Sigmoid colon (tissue), 7 donors: ENCODE measurements around the gene MOB4. TPM values are rescaled to one million over a fixed set of nuclear protein-coding genes. Genes with fewer than 3 reads are reported as not detected.

Experiments used
- DNase-seq: peaks from one replicate; pipeline ENCODE4 v3.0.0-alpha.2; 2019
- H3K27ac ChIP-seq, 4 donors: fragments of 200-600 bp; sonication (generic); one replicate each; pipeline ENCODE4 v1.5.1; 2016 to 2019; ENCODE audit warnings: mild to moderate bottlenecking in 1 of 4
- H3K27me3 ChIP-seq, 3 donors: fragments of 200-600 bp; sonication (generic); one replicate each; pipeline ENCODE4 v1.5.1; 2019; ENCODE audit warnings: mild to moderate bottlenecking in 1 of 3
- H3K36me3 ChIP-seq, 4 donors: fragments of 200-600 bp; sonication (generic); one replicate each; pipeline ENCODE4 v1.5.1; 2016 to 2019
- H3K4me1 ChIP-seq, 4 donors: fragments of 200-600 bp; sonication (generic); one replicate each; pipeline ENCODE4 v1.5.1; 2017 to 2019
- H3K4me3 ChIP-seq, 4 donors: fragments of 200-600 bp; sonication (generic); one replicate each; pipeline ENCODE4 v1.5.1; 2017 to 2019; ENCODE audit warnings: mild to moderate bottlenecking in 2 of 4, moderate library complexity in 1 of 4
- H3K9me3 ChIP-seq, 4 donors: fragments of 200-600 bp in 3 of 4; sonication (generic) in 3 of 4; one replicate each; pipeline versions ENCODE4 v1.5.1 to v1.6.1; 2013 to 2019
- CTCF ChIP-seq, 4 experiments: fragments of 450-650 bp in 3 of 4; fragments of 200-600 bp in 1 of 4; IDR thresholded peaks; one replicate each; pipeline ENCODE4 v1.5.1; 2016 to 2019; ENCODE audit warnings: antibody characterized with exemption in 4 of 4, mild to moderate bottlenecking in 3 of 4, moderate library complexity in 2 of 4
- EP300 ChIP-seq, 4 donors: sonication (generic); formaldehyde crosslinking; IDR thresholded peaks; one replicate each; pipeline ENCODE4 v1.6.1; 2017; ENCODE audit warnings: antibody characterized with exemption in 4 of 4
- POLR2A ChIP-seq, 2 donors: fragments of 450-650 bp; IDR thresholded peaks; one replicate each; pipeline ENCODE4 v1.6.1; 2016; ENCODE audit warnings: antibody characterized with exemption in 2 of 2, mild to moderate bottlenecking in 2 of 2, moderate library complexity in 2 of 2
- POLR2AphosphoS5 ChIP-seq, 4 donors: sonication (generic); formaldehyde crosslinking; IDR thresholded peaks; one replicate each; pipeline ENCODE4 v1.6.1; 2017; ENCODE audit warnings: antibody characterized with exemption in 4 of 4
- WGBS, 2 donors: extraction: QIAGEN DNeasy Blood & Tissue Kit; methylation state at CpG; one replicate each; pipeline ENCODE4 v1.1.7; 2013; 5-methylcytosine and 5-hydroxymethylcytosine counted together
- intact Hi-C: fragments of 100-400 bp; cut with DNase I; formaldehyde crosslinking; loops from one replicate; pipeline ENCODE4 v1.15.1; 2023
- polyA plus RNA-seq, 3 donors: library from polyadenylated mRNA; stranded (reverse); fragments of 200-250 nt; gene quantifications; one replicate each; pipeline ENCODE4 v1.2.3, GENCODE V29; 2013
- small RNA-seq, 3 donors: library from RNA; depleted of rRNA; stranded (forward); fragments of <200 nt; gene quantifications; one replicate each; pipeline ENCODE3, GENCODE V24; 2016
- total RNA-seq, 4 donors: library from RNA; depleted of rRNA; stranded (reverse); fragments of >200 nt; gene quantifications; one replicate each; pipeline ENCODE4 v1.1.0, GENCODE V29; 2016
- donor health status: healthy with polysubstance abuse.
- donor health status: Bipolar disorder and iron deficiency.
- donor health status: healthy.

The MOB4 gene
- total and polyA plus RNA-seq, 7 donors, result 22.2 to 50.5 (median 40.3) TPM

- Histone ChIP-seq H3K4me1 (no peaks in the 10 kb centered on the region), H3K9me3 (no peaks in the 10 kb centered on the region), H3K4me3 (no peak overlapping the region), H3K27me3 (no peaks in the 10 kb centered on the region), H3K27ac (no peak overlapping the region), H3K36me3 (no peaks in the 10 kb centered on the region)
- intact Hi-C loops, result no loop called here
- no peak for DNase-seq
- 75 to 87% methylated on average over 2 of the region's 2 CpGs for WGBS, 2 donors
- TF ChIP-seq POLR2AphosphoS5 (IDR thresholded peaks at IDR 0.05) (no peak), CTCF (IDR thresholded peaks at IDR 0.05) (no peak), EP300 (IDR thresholded peaks at IDR 0.05) (no peak), POLR2A (IDR thresholded peaks at IDR 0.05) (no peak)
Measured at GRCh38 chr2:197601726-197602125, 85.9 kb downstream of the MOB4 start.

Small RNA genes within 50 kb of the gene (small RNA-seq; reads per million reads assigned to genes)
- gene AC020550.1, result 0 reads per million in 3 donors

Other genes with a start within 250 kb of the MOB4 start
- 10 to 100 TPM; 34.2 to 41.1 (median 37.6) TPM for gene ANKRD44, start 205.3 kb upstream of the MOB4 start, total RNA-seq
- gene ANKRD44, start 205.3 kb upstream of the MOB4 start, polyA plus RNA-seq, result 10 to 100 TPM in 1 of 3 donors, 1 to 10 TPM in 2; 1.2 to 21.3 (median 1.8) TPM
- 100 to 1,000 TPM; 258 to 475 (median 332) TPM for gene SF3B1, start 81.0 kb upstream of the MOB4 start, total RNA-seq
- 100 to 1,000 TPM in 1 of 3 donors, 10 to 100 TPM in 2; 61.5 to 122 (median 62.5) TPM for gene SF3B1, start 81.0 kb upstream of the MOB4 start, polyA plus RNA-seq
- gene COQ10B, start 62.5 kb upstream of the MOB4 start, total RNA-seq, result 10 to 100 TPM; 16.3 to 39.0 (median 33.0) TPM
- gene COQ10B, start 62.5 kb upstream of the MOB4 start, polyA plus RNA-seq, result 10 to 100 TPM; 15.1 to 77.9 (median 39.0) TPM
- 100 to 1,000 TPM in 3 of 4 donors, 10 to 100 TPM in 1; 98.9 to 144 (median 114) TPM for gene HSPD1, start 16.2 kb upstream of the MOB4 start, total RNA-seq
- gene HSPD1, start 16.2 kb upstream of the MOB4 start, polyA plus RNA-seq, result 100 to 1,000 TPM; 121 to 313 (median 177) TPM
- gene HSPE1, start 15.7 kb upstream of the MOB4 start, total RNA-seq, result 100 to 1,000 TPM in 2 of 4 donors, 10 to 100 TPM in 2; 47.8 to 136 (median 106) TPM
- gene HSPE1, start 15.7 kb upstream of the MOB4 start, polyA plus RNA-seq, result 100 to 1,000 TPM; 194 to 267 (median 217) TPM
- 1 to 10 TPM; 5.4 to 10.0 (median 8.5) TPM for gene RFTN2, start 159.5 kb downstream of the MOB4 start, total RNA-seq
- 1 to 10 TPM in 2 of 3 donors, under 1 TPM in 1; 0.92 to 3.6 (median 1.3) TPM for gene RFTN2, start 159.5 kb downstream of the MOB4 start, polyA plus RNA-seq
- gene MARS2, start 189.3 kb downstream of the MOB4 start, total RNA-seq, result 1 to 10 TPM; 3.1 to 6.6 (median 4.5) TPM
- gene MARS2, start 189.3 kb downstream of the MOB4 start, polyA plus RNA-seq, result 1 to 10 TPM; 3.0 to 8.3 (median 5.3) TPM